BE2C (cell line): ENCODE results near the gene NEUROG1.

ENCODE experiments used
- DNase-seq: peaks from one replicate; pipeline ENCODE4 v3.0.0-alpha.2; 2020
- H3K27me3 ChIP-seq: fragments of 250-450 bp; sonication (Bioruptor Pico); 2 replicates; pipeline ENCODE4 v1.5.1; 2020; ENCODE audit warnings: mild to moderate bottlenecking
- H3K36me3 ChIP-seq: fragments of 250-450 bp; sonication (Bioruptor Pico); 2 replicates; pipeline ENCODE4 v1.5.1; 2020; ENCODE audit warnings: mild to moderate bottlenecking
- H3K4me1 ChIP-seq: fragments of 250-450 bp; sonication (Bioruptor Pico); 2 replicates; pipeline ENCODE4 v1.5.1; 2020
- H3K4me3 ChIP-seq: 2 replicates; pipeline ENCODE4 v1.5.1; 2011; ENCODE audit warnings: low read depth, low read length
- H3K9me3 ChIP-seq: fragments of 250-450 bp; sonication (Bioruptor Pico); 2 replicates; pipeline ENCODE4 v1.5.1; 2020
- TF ChIP-seq, protein P1 (sequence below): IDR thresholded peaks from 2 replicates; pipeline ENCODE4 v1.5.1; 2012; ENCODE audit warnings: mild to moderate bottlenecking, low read depth, low read length

Gene NEUROG1

DNA sequence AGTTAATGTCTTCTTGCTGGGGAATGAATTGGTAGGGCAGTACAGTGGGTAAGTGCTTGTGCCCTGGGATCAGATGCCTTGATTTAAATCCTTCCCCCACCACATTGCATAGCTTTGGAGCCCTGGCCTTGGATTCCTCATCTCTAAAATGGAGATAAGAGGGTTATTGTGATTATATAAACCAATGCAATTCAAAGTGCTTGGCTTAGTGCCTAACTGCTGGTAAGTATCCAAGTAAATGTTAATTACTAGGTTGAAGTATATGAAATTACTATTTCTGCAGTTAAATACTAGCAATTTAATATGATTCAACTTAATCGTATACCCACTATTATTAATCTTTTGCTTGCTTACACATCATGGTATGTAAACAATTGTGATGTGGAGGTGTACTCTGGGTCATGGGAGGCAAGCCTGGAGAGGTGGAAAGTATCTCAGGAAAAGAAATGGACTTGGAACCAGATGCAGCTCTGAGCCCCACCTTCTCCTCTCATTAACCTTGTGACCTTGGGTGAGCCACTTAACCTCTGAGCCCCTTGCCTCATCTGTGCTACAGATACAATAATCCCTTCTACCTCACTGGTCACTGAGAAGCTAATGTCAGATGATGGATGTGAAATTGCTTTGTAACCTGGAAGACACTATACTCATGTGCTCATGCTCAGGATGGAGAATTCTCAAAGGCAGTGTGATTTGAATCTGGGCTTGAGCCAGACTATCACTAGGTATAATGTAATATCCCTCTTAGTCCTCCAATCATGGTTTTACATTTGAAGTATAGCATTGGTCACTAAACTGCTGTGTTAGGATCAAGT is 23.8 kb downstream of the NEUROG1 start:
- Histone ChIP-seq H3K27me3 (peaks cover 28% of the 10 kb centered on the region), H3K4me3 (no peak overlapping the region), H3K4me1 (no peaks in the 10 kb centered on the region), H3K36me3 (no peaks in the 10 kb centered on the region), H3K9me3 (no peaks in the 10 kb centered on the region)
- DNase-seq = no peak
- TF ChIP-seq, protein P1, sequence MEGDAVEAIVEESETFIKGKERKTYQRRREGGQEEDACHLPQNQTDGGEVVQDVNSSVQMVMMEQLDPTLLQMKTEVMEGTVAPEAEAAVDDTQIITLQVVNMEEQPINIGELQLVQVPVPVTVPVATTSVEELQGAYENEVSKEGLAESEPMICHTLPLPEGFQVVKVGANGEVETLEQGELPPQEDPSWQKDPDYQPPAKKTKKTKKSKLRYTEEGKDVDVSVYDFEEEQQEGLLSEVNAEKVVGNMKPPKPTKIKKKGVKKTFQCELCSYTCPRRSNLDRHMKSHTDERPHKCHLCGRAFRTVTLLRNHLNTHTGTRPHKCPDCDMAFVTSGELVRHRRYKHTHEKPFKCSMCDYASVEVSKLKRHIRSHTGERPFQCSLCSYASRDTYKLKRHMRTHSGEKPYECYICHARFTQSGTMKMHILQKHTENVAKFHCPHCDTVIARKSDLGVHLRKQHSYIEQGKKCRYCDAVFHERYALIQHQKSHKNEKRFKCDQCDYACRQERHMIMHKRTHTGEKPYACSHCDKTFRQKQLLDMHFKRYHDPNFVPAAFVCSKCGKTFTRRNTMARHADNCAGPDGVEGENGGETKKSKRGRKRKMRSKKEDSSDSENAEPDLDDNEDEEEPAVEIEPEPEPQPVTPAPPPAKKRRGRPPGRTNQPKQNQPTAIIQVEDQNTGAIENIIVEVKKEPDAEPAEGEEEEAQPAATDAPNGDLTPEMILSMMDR = no peak

DNA sequence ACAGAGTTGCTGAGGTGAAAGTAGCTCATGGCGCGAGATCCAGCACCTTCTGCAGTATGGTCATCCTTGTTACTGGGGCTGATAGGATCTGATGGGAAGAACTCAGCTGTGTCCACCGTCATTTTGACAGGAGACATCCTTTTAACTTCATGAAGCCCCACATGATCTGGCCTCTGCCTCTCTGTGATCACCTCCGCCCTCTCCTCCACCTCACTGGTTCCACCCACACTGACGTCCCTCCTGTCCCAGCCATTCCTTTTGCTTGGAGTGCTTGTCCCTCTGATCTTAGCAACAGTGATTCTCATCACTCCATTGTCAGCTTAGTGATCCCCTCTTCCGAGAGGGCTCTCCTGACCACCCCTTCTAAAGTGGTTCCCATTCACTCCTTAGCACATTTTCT is 25.8 kb downstream of the NEUROG1 start:
- Histone ChIP-seq H3K4me1 (no peaks in the 10 kb centered on the region), H3K27me3 (peaks cover 31% of the 10 kb centered on the region), H3K9me3 (no peaks in the 10 kb centered on the region), H3K36me3 (no peaks in the 10 kb centered on the region), H3K4me3 (no peak overlapping the region)
- TF ChIP-seq, protein P1 = no peak
- no peak for DNase-seq

DNA sequence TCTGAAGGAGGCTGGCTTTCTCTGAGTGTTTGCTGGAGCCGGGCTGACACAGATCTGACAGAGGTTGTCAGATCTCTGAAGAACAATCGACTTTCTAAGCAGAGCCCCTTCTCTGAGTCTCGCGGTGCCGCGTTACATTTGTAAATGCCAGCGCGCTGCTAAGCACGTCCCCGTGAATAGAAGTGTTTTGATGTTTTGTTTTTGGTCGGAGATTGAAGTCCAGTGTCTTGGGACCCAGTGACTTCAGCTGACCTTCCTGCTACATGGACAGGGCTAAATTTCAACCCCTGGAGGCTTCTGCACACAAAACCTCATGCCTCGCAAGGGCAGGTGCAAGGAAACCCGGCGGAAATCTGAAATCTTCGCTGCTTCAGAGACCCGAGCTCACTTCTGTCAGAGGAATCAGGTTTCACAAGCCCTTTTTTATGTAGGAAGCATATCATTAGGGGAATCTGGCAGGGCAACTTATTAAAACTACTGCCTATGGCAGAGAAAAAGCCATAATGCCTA is 27.2 kb downstream of the NEUROG1 start:
- DNase-seq = no peak
- no peaks in the 10 kb centered on the region for H3K4me1 ChIP-seq
- H3K4me3 ChIP-seq = no peak overlapping the region
- peaks cover 31% of the 10 kb centered on the region for H3K27me3 ChIP-seq
- H3K36me3 ChIP-seq = no peaks in the 10 kb centered on the region
- H3K9me3 ChIP-seq = no peaks in the 10 kb centered on the region
- TF ChIP-seq, protein P1 = no peak

DNA sequence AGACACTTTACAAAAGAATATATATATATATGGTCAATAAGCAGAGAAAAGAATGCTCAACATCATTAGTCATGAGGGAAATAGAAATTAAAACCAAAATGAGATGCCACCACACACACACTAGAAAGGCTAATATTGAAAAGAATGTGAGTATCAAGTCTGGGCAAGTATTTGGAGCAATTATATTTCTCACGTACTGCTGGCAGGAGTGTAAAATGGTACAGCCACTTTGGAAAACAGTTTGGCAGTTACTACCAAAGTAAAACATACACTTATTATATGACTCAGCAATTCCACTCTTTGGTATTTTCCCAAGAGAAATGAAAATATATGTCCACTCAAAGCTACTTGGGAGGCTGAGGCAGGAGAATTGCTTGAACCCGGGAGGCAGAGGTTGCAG is 29.8 kb downstream of the NEUROG1 start:
- Histone ChIP-seq H3K4me3 (no peak overlapping the region), H3K4me1 (no peaks in the 10 kb centered on the region), H3K27me3 (peaks cover 29% of the 10 kb centered on the region), H3K9me3 (no peaks in the 10 kb centered on the region), H3K36me3 (no peaks in the 10 kb centered on the region)
- TF ChIP-seq, protein P1 = no peak
- DNase-seq = no peak

DNA sequence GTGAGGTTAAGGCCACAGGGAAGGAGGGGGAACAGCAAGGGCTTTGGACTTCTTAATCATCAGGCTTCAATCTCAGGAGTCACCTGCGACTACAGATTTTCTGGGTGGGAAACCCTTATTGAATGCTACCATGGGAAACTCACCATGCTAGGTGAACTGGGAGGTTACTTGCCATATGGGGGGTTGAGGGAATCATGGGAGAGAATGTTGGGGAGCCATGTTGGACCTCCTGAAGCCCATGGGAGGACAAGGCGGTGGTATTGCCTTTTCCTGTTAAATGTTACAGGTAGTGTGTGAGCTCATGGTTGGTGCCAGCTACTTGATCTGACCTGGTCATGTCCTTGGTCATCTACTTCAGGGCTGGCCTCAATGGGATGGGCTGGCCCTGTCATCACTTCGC is 31.4 kb downstream of the NEUROG1 start:
- Histone ChIP-seq H3K4me1 (no peaks in the 10 kb centered on the region), H3K27me3 (peaks cover 13% of the 10 kb centered on the region), H3K36me3 (no peaks in the 10 kb centered on the region), H3K9me3 (no peaks in the 10 kb centered on the region), H3K4me3 (no peak overlapping the region)
- no peak for DNase-seq
- TF ChIP-seq, protein P1 = no peak

DNA sequence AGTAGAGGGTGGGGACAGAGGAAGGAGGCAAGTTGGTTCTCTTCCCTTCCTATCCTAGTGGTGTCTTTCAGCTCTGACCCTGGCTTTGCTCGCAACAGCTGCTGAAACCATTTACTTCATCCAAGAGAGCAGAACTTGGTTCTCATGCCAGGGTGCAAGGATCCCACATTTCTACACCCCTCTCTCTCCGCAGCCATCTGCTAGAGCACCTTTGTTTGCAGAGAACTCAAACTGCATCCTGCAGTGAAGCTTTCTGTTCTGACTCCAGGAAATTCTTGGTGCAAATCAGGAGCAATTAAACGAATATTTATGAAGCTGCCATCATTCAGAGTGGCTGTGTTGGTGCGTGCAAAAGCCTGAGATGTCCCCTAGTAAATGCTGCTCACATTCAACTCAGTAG is 31.9 kb downstream of the NEUROG1 start:
- no peak overlapping the region for H3K4me3 ChIP-seq
- H3K4me1 ChIP-seq = no peaks in the 10 kb centered on the region
- H3K27me3 ChIP-seq = peaks cover 9% of the 10 kb centered on the region
- no peaks in the 10 kb centered on the region for H3K9me3 ChIP-seq
- no peaks in the 10 kb centered on the region for H3K36me3 ChIP-seq
- no peak for DNase-seq
- TF ChIP-seq, protein P1 = no peak
